Neural cell (in vitro differentiated cells): ENCODE results near the gene DUSP22. TPM values are rescaled to one million over a fixed set of nuclear protein-coding genes. Genes with fewer than 3 reads are reported as not detected.
"Not testable (repeated sequence)": the region's sequence is repeated elsewhere in the genome, so short reads cannot be mapped to it uniquely, and the experiment has no call there.

Source experiments
- H2AFZ ChIP-seq: fragments of 200-600, 300-800 bp; sonication (generic), shearing (Covaris generic); 2 replicates; pipeline ENCODE4 v1.6.0; 2014; ENCODE audit warnings: low read depth, mild to moderate bottlenecking, antibody characterized with exemption, low read length, moderate library complexity
- H3F3A ChIP-seq: fragments of 200-600 bp; shearing (Covaris generic); 2 replicates; pipeline ENCODE4 v1.6.1; 2016; ENCODE audit warnings: mild to moderate bottlenecking, moderate library complexity, mixed read lengths, antibody characterized with exemption, low read length; ENCODE audit not compliant: insufficient read depth, poor library complexity, severe bottlenecking
- H3K27ac ChIP-seq: fragments of 200-600, 300-800 bp; sonication (generic), shearing (Covaris generic); 2 replicates; pipeline ENCODE4 v1.5.1; 2014; ENCODE audit warnings: mild to moderate bottlenecking, low read length, moderate library complexity
- H3K27me3 ChIP-seq: fragments of 300-800, 200-600 bp; sonication (generic), shearing (Covaris generic); 2 replicates; pipeline ENCODE4 v1.6.0; 2014; ENCODE audit warnings: mild to moderate bottlenecking, low read depth, low read length, moderate library complexity; ENCODE audit not compliant: insufficient read depth
- H3K36me3 ChIP-seq: fragments of 300-800, 200-600 bp; sonication (generic), shearing (Covaris generic); 2 replicates; pipeline ENCODE4 v1.5.1; 2014; ENCODE audit warnings: mild to moderate bottlenecking, antibody characterized with exemption, low read length, moderate library complexity; ENCODE audit not compliant: insufficient read depth
- H3K4me2 ChIP-seq: fragments of 300-800, 200-600 bp; sonication (generic), shearing (Covaris generic); 2 replicates; pipeline ENCODE4 v1.6.0; 2014; ENCODE audit warnings: mild to moderate bottlenecking, low read length
- H3K4me3 ChIP-seq: fragments of 300-800, 200-600 bp; sonication (generic), shearing (Covaris generic); 2 replicates; pipeline ENCODE4 v1.5.1; 2014; ENCODE audit warnings: mild to moderate bottlenecking, low read length, moderate library complexity
- H3K79me2 ChIP-seq: fragments of 200-600 bp; shearing (Covaris generic); replicated peaks from 2 replicates; pipeline ENCODE4 v1.6.0; 2014; ENCODE audit warnings: mild to moderate bottlenecking, low read length, moderate library complexity; ENCODE audit not compliant: insufficient read depth
- H3K9ac ChIP-seq: fragments of 300-800, 200-600 bp; sonication (generic), shearing (Covaris generic); 2 replicates; pipeline ENCODE4 v1.6.1; 2016; ENCODE audit warnings: mild to moderate bottlenecking, low read length, mixed read lengths
- H3K9me2 ChIP-seq: fragments of 200-600 bp; shearing (Covaris generic); 2 replicates; pipeline ENCODE4 v1.6.1; 2016; ENCODE audit warnings: mild to moderate bottlenecking, low read length, mixed read lengths; ENCODE audit not compliant: insufficient read depth
- H3K9me3 ChIP-seq: fragments of 200-600, 300-800 bp; sonication (generic), shearing (Covaris generic); 2 replicates; pipeline ENCODE4 v1.6.1; 2016; ENCODE audit warnings: mild to moderate bottlenecking, mixed run types, low read length, moderate library complexity, mixed read lengths
- H4K20me1 ChIP-seq: fragments of 200-600 bp; shearing (Covaris generic); 2 replicates; pipeline ENCODE4 v1.6.1; 2016; ENCODE audit warnings: mild to moderate bottlenecking, mixed run types; ENCODE audit not compliant: insufficient read depth
- CTCF ChIP-seq: fragments of 450-650 bp; IDR thresholded peaks from 2 replicates; pipeline ENCODE4 v1.5.1; 2014; ENCODE audit warnings: antibody characterized with exemption, mild to moderate bottlenecking, moderate library complexity; ENCODE audit not compliant: poor library complexity, severe bottlenecking
- EP300 ChIP-seq: fragments of 450-650 bp; conservative IDR thresholded peaks from 2 replicates; pipeline ENCODE4 v1.6.1; 2014; ENCODE audit warnings: antibody characterized with exemption, mild to moderate bottlenecking, moderate library complexity; ENCODE audit not compliant: poor library complexity, severe bottlenecking
- EZH2 ChIP-seq: fragments of 200-600, 300-800 bp; shearing (Covaris generic), sonication (generic); IDR thresholded peaks from 2 replicates; pipeline ENCODE4 v1.6.1; 2014; ENCODE audit warnings: antibody characterized with exemption, low read length, borderline replicate concordance, mild to moderate bottlenecking; ENCODE audit not compliant: insufficient read depth, poor library complexity, severe bottlenecking
- MXI1 ChIP-seq: fragments of 450-650 bp; conservative IDR thresholded peaks from 2 replicates; pipeline ENCODE4 v1.6.1; 2014; ENCODE audit warnings: antibody characterized with exemption, mild to moderate bottlenecking; ENCODE audit not compliant: poor library complexity, severe bottlenecking
- POLR2AphosphoS5 ChIP-seq: IDR thresholded peaks from 2 replicates; pipeline ENCODE4 v1.6.1; 2012
- RAD21 ChIP-seq: fragments of 450-650 bp; conservative IDR thresholded peaks from 2 replicates; pipeline ENCODE4 v1.6.1; 2014; ENCODE audit warnings: antibody characterized with exemption, mild to moderate bottlenecking, moderate library complexity
- REST ChIP-seq: IDR thresholded peaks from 2 replicates; pipeline ENCODE4 v1.6.1; 2012; ENCODE audit warnings: borderline replicate concordance
- SMC3 ChIP-seq: fragments of 450-650 bp; conservative IDR thresholded peaks from 2 replicates; pipeline ENCODE4 v1.6.1; 2014; ENCODE audit warnings: antibody characterized with exemption, mild to moderate bottlenecking, moderate library complexity; ENCODE audit not compliant: poor library complexity
- TAF1 ChIP-seq: IDR thresholded peaks from 2 replicates; pipeline ENCODE4 v1.6.1; 2012; ENCODE audit warnings: low read depth
- polyA plus RNA-seq: library from polyadenylated mRNA; depleted of rRNA; stranded (reverse); fragments of >200 nt; gene quantifications from 2 replicates; pipeline ENCODE4 v1.2.3, GENCODE V29; 2014

The DUSP22 gene
- polyA plus RNA-seq, 1 donor from 2014 or later = 24.9 TPM

- Histone ChIP-seq H3K4me3 (no peak overlapping the region), H4K20me1 (no peaks in the 10 kb centered on the region), H3K36me3 (no peaks in the 10 kb centered on the region), H2AFZ (no peak overlapping the region), H3K27ac (no peak overlapping the region), H3K79me2 (no peaks in the 10 kb centered on the region), H3K9ac (no peak overlapping the region), H3K27me3 (no peaks in the 10 kb centered on the region), H3K4me2 (no peak overlapping the region), H3F3A (no peaks in the 10 kb centered on the region), H3K9me2 (no peaks in the 10 kb centered on the region), H3K9me3 (no peaks in the 10 kb centered on the region)
- no peak for TF ChIP-seq REST
Measured at GRCh38 chr6:374956-375355, 82.7 kb downstream of the DUSP22 start.

GRCh38 chr6:376827-377640, 84.7 kb downstream of the DUSP22 start:
- no peaks in the 10 kb centered on the region for H3K9me2 ChIP-seq
- no peak overlapping the region for H2AFZ ChIP-seq
- H3F3A ChIP-seq = no peaks in the 10 kb centered on the region
- H3K27me3 ChIP-seq = no peaks in the 10 kb centered on the region
- H3K27ac ChIP-seq = no peak overlapping the region
- no peaks in the 10 kb centered on the region for H3K36me3 ChIP-seq
- TF ChIP-seq CTCF = no peak
- no peak for TF ChIP-seq EZH2
- no peak for TF ChIP-seq EP300
- TF ChIP-seq MXI1 = no peak
- no peak for TF ChIP-seq POLR2AphosphoS5
- no peak for TF ChIP-seq REST
- TF ChIP-seq SMC3 = no peak
- TF ChIP-seq TAF1 = no peak
- no peak for TF ChIP-seq RAD21
- H3K4me2 ChIP-seq = no peak overlapping the region
- no peak overlapping the region for H3K9ac ChIP-seq
- H3K79me2 ChIP-seq = no peaks in the 10 kb centered on the region
- H3K9me3 ChIP-seq = no peaks in the 10 kb centered on the region
- H4K20me1 ChIP-seq = no peaks in the 10 kb centered on the region
- no peak overlapping the region for H3K4me3 ChIP-seq

- not testable (repeated sequence) for H3K79me2 ChIP-seq, H3K9ac ChIP-seq, H3K36me3 ChIP-seq, H3F3A ChIP-seq, H3K27ac ChIP-seq, H3K9me2 ChIP-seq, H3K4me3 ChIP-seq, H4K20me1 ChIP-seq, H2AFZ ChIP-seq, H3K4me2 ChIP-seq, H3K27me3 ChIP-seq, H3K9me3 ChIP-seq
Measured at GRCh38 chr6:377641-378020, 85.3 kb downstream of the DUSP22 start.
